HL-60 (cell line): ENCODE data around the gene MDC1.
"Not testable (repeated sequence)": the region's sequence is repeated elsewhere in the genome, so short reads cannot be mapped to it uniquely, and the experiment has no call there.

Experiments
- CTCF ChIP-seq: IDR thresholded peaks from one replicate; pipeline ENCODE4 v1.5.1; 2011; ENCODE audit warnings: low read length, control low read depth, inconsistent platforms; ENCODE audit not compliant: insufficient read depth
- GABPA ChIP-seq: IDR thresholded peaks from 2 replicates; pipeline ENCODE4 v1.6.1; 2012; ENCODE audit warnings: low read depth
- POLR2AphosphoS5 ChIP-seq: IDR thresholded peaks from 2 replicates; pipeline ENCODE4 v1.6.1; 2012; ENCODE audit warnings: low read depth
- REST ChIP-seq: IDR thresholded peaks from 2 replicates; pipeline ENCODE4 v1.6.1; 2012; ENCODE audit warnings: low read depth; ENCODE audit not compliant: insufficient replicate concordance
- SPI1 ChIP-seq: IDR thresholded peaks from 2 replicates; pipeline ENCODE4 v1.6.1; 2012; ENCODE audit warnings: low read depth, mild to moderate bottlenecking, borderline replicate concordance

- not testable (repeated sequence) for TF ChIP-seq CTCF, GABPA, POLR2AphosphoS5, REST, SPI1
Measured at GRCh38 chr6:30657922-30658321, 59.2 kb downstream of the MDC1 start.
